K562 (cell line): ENCODE measurements around the gene HADHA.

Experiments used
- ATF7 ChIP-seq: fragments of 450-650 bp; IDR thresholded peaks from 2 replicates; pipeline ENCODE4 v1.7.1; 2014; ENCODE audit warnings: mild to moderate bottlenecking, moderate library complexity
- BHLHE40 ChIP-seq: IDR thresholded peaks from 2 replicates; pipeline ENCODE4 v1.6.1; 2011; ENCODE audit warnings: low read length, improper control_type of control experiment
- ELF1 ChIP-seq: fragments of 200-800 bp; sonication (Bioruptor generic); IDR thresholded peaks from 2 replicates; pipeline ENCODE4 v1.6.1; 2016; ENCODE audit warnings: missing genetic modification characterization, missing compliant biosample characterization
- GTF2E2 ChIP-seq: fragments of 200-800 bp; sonication (Bioruptor generic); IDR thresholded peaks from 2 replicates; pipeline ENCODE4 v1.6.1; 2016; ENCODE audit warnings: missing genetic modification characterization, missing compliant biosample characterization
- HOXB6 ChIP-seq: fragments of 250-450 bp; sonication (Bioruptor Pico); IDR thresholded peaks from 2 replicates; pipeline ENCODE4 v1.5.1; 2022; ENCODE audit warnings: mild to moderate bottlenecking, borderline replicate concordance
- KDM1A ChIP-seq, 2 experiments: fragments of 450-650 bp; IDR thresholded peaks; 2 replicates each; pipeline ENCODE4 v1.6.1; 2016; ENCODE audit warnings: mild to moderate bottlenecking in 2 of 2
- NFE2L1 ChIP-seq: fragments of 450-650 bp; IDR thresholded peaks from 2 replicates; pipeline ENCODE4 v1.6.1; 2016; ENCODE audit warnings: missing genetic modification characterization, low read depth, mild to moderate bottlenecking, missing compliant biosample characterization, moderate library complexity, borderline replicate concordance
- NFXL1 ChIP-seq: fragments of 450-650 bp; formaldehyde crosslinking; IDR thresholded peaks from 2 replicates; pipeline ENCODE4 v1.4.0; 2021; ENCODE audit warnings: mild to moderate bottlenecking
- POLR2AphosphoS5 ChIP-seq: IDR thresholded peaks from 2 replicates; pipeline ENCODE4 v1.6.1; 2011; ENCODE audit warnings: mild to moderate bottlenecking, low read depth, low read length, moderate library complexity; ENCODE audit not compliant: control insufficient read depth, insufficient read depth
- SP2 ChIP-seq: IDR thresholded peaks from 2 replicates; pipeline ENCODE4 v1.6.1; 2011; ENCODE audit warnings: mild to moderate bottlenecking, low read depth, low read length, moderate library complexity; ENCODE audit not compliant: poor library complexity, severe bottlenecking; ENCODE audit errors: extremely low read depth
- ZBTB34 ChIP-seq: fragments of 250-450 bp; sonication (Bioruptor Pico); IDR thresholded peaks from 2 replicates; pipeline ENCODE4 v1.8.0; 2021; ENCODE audit warnings: mild to moderate bottlenecking, moderate library complexity
- ZSCAN32 ChIP-seq: fragments of 450-650 bp; formaldehyde crosslinking; IDR thresholded peaks from 2 replicates; pipeline ENCODE4 v1.4.0; 2020; ENCODE audit warnings: mild to moderate bottlenecking, moderate library complexity
- TF ChIP-seq, protein P1 (sequence below): sonication (generic); formaldehyde crosslinking; IDR thresholded peaks from 2 replicates; pipeline ENCODE4 v1.8.0; 2022; ENCODE audit warnings: mild to moderate bottlenecking, missing genetic modification reagents

DNA sequence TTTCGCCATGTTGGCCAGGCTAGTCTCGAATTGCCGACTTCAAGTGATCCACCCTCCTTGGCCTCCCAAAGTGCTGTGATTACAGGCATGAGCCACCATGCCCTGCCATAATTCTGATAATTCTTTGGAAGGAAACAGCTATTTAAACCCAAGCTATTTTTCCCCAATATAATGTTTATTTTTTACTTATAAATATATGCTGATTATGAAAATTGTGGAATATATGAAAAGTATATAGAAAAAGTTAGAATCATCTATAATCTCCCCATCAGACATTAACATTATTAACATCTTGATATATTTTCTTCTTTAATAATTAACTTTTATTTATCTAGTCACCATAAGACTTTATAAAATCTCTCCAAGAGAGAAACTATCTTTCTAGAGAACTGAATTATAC lies 41.5 kb upstream of the HADHA start:
- no peak for TF ChIP-seq ZSCAN32 (CRISPR knock-in tag)
- TF ChIP-seq ATF7, result no peak
- no peak for TF ChIP-seq NFE2L1 (tag)
- no peak for TF ChIP-seq BHLHE40
- TF ChIP-seq POLR2AphosphoS5, result no peak
- TF ChIP-seq GTF2E2 (tag), result no peak
- TF ChIP-seq HOXB6 (CRISPR knock-in tag), result no peak
- TF ChIP-seq KDM1A (IDR thresholded peaks at IDR 0.05), result no peak
- TF ChIP-seq SP2, result no peak
- no peak for TF ChIP-seq NFXL1
- TF ChIP-seq ZBTB34 (CRISPR knock-in tag), result no peak
- TF ChIP-seq, protein P1, sequence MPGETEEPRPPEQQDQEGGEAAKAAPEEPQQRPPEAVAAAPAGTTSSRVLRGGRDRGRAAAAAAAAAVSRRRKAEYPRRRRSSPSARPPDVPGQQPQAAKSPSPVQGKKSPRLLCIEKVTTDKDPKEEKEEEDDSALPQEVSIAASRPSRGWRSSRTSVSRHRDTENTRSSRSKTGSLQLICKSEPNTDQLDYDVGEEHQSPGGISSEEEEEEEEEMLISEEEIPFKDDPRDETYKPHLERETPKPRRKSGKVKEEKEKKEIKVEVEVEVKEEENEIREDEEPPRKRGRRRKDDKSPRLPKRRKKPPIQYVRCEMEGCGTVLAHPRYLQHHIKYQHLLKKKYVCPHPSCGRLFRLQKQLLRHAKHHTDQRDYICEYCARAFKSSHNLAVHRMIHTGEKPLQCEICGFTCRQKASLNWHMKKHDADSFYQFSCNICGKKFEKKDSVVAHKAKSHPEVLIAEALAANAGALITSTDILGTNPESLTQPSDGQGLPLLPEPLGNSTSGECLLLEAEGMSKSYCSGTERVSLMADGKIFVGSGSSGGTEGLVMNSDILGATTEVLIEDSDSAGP (CRISPR knock-in tag), result no peak
- no peak for TF ChIP-seq ELF1 (tag)
